D721Med (cell line): ENCODE results near the gene MYO5C.

ENCODE experiments used
- DNase-seq: peaks from one replicate; pipeline ENCODE4 v3.0.0; 2011; ENCODE audit warnings: low spot score; ENCODE audit not compliant: insufficient read length
- FAIRE-seq: peaks from 2 replicates; lab custom pipeline; 2011; peaks lifted over from hg19 to GRCh38; lab: Jason Lieb, UNC
- TF ChIP-seq, protein P1 (sequence below): IDR thresholded peaks from 2 replicates; pipeline ENCODE4 v1.5.1; 2012; ENCODE audit warnings: mild to moderate bottlenecking, control low read depth; ENCODE audit not compliant: insufficient read depth; ENCODE audit errors: missing control alignments

MYO5C gene

DNA sequence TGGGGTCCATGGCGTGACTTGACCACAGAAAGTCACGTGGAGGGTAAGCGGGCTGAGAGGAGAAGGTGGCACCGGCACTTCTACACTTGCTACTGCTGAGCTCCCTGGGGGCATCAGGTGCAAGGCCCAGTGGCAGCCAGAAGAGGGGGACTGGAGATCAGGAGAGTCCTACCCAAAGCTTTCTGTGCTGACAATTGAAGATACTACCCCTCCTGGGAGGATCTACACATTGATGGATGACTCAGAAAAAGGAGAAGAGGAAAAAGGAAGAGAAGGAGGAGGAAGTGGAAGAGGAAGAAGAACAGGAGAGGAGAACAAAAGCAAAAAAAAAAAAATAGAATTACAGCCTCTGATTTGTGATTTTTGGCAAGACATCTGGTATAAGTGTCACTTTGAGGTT, 41.2 kb downstream of the MYO5C start:
- TF ChIP-seq, protein P1, sequence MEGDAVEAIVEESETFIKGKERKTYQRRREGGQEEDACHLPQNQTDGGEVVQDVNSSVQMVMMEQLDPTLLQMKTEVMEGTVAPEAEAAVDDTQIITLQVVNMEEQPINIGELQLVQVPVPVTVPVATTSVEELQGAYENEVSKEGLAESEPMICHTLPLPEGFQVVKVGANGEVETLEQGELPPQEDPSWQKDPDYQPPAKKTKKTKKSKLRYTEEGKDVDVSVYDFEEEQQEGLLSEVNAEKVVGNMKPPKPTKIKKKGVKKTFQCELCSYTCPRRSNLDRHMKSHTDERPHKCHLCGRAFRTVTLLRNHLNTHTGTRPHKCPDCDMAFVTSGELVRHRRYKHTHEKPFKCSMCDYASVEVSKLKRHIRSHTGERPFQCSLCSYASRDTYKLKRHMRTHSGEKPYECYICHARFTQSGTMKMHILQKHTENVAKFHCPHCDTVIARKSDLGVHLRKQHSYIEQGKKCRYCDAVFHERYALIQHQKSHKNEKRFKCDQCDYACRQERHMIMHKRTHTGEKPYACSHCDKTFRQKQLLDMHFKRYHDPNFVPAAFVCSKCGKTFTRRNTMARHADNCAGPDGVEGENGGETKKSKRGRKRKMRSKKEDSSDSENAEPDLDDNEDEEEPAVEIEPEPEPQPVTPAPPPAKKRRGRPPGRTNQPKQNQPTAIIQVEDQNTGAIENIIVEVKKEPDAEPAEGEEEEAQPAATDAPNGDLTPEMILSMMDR, result peak; percentile 7
- DNase-seq, result no peak
- FAIRE-seq, result no peak

- TF ChIP-seq, protein P1, result no peak
- FAIRE-seq (no peak), DNase-seq (no peak)
Observed at GRCh38 chr15:52252781-52253180, 42.8 kb downstream of the MYO5C start.

- FAIRE-seq, result no peak
- TF ChIP-seq, protein P1, result no peak
- DNase-seq, result no peak
Observed at GRCh38 chr15:52251144-52251860, 44.3 kb downstream of the MYO5C start.

GRCh38 chr15:52247461-52247860, 48.1 kb downstream of the MYO5C start:
- DNase-seq (no peak), FAIRE-seq (no peak)
- TF ChIP-seq, protein P1, result no peak

DNA sequence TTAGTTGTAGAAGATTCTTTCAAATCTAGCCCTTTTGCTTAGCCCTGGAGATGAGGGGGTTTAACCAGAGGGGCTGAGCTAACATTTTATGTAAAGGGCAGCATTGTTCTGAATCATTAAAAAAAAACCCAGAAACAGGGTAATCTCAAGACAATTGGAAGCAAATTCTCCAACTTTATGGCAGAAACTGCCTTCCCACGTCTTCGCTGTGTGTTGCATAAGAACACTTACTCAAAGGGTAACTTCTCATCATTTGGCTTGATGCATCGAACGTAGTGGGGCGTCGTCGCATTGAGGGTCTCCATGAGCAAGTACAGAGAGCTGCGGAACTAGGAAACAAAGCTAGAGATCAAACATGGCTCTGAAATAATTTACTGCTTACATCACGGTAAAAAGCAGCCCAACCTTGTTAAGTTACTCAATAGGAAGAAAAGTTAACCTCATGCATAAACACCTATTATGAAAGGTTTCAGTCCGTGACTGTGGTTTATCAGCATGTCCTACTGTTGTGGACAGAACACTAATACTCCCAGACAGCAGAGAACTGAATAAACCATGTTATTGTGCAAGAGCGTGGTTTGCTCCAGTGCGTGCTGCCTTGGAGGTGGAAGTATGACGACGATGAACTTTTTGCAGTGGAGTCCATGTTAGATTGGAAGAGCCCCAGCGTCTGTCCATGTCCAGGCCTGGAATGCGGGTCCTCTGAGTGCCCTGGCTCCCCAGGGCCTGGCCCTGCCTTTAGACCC, 48.7 kb downstream of the MYO5C start:
- DNase-seq (no peak), FAIRE-seq (no peak)
- TF ChIP-seq, protein P1, result no peak

DNA sequence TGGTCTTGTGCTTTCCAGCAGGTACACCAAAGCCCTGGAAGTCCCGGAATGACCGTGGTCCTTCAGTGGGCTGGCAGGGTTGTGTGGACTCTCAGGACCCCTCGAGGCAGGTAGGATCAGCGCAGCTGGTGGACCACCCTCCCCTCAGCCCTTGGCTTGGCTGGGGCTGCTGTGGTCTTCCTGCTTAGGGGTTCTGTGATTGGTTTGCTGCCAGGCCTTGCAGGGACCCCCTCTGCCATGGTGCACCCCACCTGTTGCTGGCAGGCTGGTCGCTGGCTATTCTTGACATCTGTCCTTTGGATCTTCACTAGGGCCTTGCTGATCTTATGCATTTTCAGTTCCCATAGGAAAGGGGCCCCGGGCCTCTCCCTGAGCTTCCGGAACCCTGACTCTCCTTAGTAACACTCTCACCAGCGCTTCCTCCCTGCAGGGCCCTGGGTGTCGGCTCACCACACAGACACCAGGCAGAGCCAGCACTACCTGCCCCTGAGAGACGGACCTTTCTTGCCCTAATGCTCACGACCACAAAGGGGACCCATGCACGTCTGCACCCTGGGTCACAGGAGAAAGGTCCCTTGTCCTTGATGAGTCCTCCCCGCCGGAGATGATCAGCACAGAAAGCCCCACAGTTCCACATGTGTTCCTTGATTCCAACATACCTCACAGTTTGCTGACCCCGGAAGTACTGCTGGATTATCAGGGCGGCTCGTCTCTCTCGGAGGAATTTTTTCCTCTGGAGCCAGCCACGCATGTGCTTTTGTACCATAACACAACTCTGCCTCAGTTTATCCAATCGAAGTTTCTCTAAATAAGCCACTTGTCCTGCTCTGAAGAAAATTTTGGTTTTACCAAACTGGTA, 51.7 kb downstream of the MYO5C start:
- TF ChIP-seq, protein P1, result no peak
- no peak for FAIRE-seq
- no peak for DNase-seq
